Measurements from ENCODE around the gene ANXA2.

- TF ChIP-seq POLR2A (IDR thresholded peaks at IDR 0.05; ENCODE audit: low read depth, low read length) (no peak), POLR2AphosphoS5 (IDR thresholded peaks at IDR 0.05; ENCODE audit: low read depth, low read length) (no peak), TAF1 (IDR thresholded peaks at IDR 0.05; ENCODE audit: borderline replicate concordance, low read depth, low read length) (no peak)
These were observed 44.4 kb downstream of the ANXA2 start for GRCh38 chr15:60353245-60353920.

Data from GM12892 (cell line).